CD4-positive, alpha-beta T cell treated with Interleukin-17A for 4 hours (primary cell): ENCODE measurements around the gene CAMTA1.

Experiments
- DNase-seq: peaks from one replicate; pipeline ENCODE4 v3.0.0-alpha.2; 2020; ENCODE audit warnings: mixed read lengths

Gene CAMTA1

GRCh38 chr1:6935911-6936690 lies 150.8 kb downstream of the CAMTA1 start:
- no peak for DNase-seq

- no peak for DNase-seq
Measured at GRCh38 chr1:6937048-6937447, 151.8 kb downstream of the CAMTA1 start.

GRCh38 chr1:6939363-6939762 lies 154.1 kb downstream of the CAMTA1 start:
- no peak for DNase-seq

- DNase-seq, result no peak
Measured at GRCh38 chr1:6941786-6942185, 156.5 kb downstream of the CAMTA1 start.

DNA sequence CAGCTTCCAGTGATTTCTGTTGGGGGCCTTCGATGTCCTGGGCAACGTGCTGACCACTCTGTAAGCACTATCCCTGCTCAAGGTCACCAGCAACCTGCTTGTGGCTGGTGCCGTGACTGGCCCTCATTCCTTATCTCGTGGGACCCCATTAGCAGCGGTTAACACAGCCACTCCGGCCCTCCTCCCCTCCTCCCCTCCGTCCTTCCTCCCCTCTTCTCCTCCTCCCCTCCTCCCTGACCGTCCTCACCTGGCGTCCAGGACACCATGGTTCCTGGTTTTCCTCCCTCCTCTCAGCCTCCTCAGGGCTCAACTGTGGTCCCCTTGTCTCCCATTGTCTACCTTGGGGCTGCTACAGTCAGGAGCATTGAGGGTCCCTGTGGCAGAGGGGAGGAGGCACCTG lies 157.7 kb downstream of the CAMTA1 start:
- no peak for DNase-seq

GRCh38 chr1:6944434-6944833 lies 159.2 kb downstream of the CAMTA1 start:
- DNase-seq, result no peak

DNA sequence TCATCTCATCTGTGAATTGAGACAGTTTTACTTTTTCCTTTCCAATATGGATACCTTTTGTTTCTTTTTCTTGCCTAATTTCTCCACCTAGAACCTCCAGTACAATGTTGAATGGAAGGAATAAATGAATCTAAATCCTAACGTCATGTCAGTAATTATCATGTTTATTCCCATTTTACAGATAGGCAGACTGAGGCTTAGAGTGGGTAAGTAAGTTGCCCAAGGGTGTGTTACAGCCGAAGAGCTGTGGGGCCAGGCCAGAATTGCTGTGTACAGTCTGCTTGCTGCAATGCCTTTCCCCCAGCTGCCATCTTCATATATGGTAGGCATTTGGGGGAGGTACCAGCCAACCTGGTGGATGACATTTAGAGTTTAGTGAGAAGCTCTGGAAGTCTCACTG lies 162.7 kb downstream of the CAMTA1 start:
- no peak for DNase-seq

DNA sequence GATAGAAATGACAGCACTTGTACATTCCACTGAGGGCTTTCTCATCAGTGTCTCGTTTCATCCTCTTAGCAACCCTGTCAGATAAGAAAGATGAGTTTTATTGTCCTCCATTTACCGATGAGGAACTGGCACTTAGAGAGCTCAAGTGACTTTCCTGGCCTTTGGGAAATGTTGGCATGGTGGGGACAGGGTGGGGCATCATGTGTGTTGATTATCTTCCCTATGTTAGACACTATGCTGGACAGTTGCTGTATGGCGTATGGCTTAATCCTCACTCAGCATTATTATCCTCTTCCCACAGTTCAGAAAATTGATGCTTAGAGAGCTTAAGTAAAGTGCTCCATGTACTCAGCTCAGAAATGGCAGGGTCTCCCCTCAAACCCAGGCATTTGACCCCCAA lies 163.2 kb downstream of the CAMTA1 start:
- no peak for DNase-seq

DNA sequence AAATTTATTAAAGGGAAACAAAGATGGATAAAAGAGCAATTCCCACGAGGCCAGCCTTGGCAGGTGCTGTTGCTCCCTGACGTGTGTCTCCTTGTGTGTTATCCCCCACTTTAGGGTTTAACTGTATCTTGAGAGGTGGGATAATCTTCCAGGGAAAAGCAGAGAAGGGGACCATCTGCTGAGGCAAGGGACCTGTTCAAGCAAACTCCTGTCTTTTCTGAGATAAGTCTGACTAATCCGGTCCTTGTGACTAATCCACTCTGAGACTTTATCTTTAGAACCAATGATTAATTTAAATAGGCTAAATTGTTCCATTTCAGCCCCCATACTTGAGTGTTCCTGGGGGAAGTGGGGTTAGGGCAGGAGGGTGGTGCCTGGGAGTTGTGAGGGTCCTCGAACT lies 163.6 kb downstream of the CAMTA1 start:
- no peak for DNase-seq

DNA sequence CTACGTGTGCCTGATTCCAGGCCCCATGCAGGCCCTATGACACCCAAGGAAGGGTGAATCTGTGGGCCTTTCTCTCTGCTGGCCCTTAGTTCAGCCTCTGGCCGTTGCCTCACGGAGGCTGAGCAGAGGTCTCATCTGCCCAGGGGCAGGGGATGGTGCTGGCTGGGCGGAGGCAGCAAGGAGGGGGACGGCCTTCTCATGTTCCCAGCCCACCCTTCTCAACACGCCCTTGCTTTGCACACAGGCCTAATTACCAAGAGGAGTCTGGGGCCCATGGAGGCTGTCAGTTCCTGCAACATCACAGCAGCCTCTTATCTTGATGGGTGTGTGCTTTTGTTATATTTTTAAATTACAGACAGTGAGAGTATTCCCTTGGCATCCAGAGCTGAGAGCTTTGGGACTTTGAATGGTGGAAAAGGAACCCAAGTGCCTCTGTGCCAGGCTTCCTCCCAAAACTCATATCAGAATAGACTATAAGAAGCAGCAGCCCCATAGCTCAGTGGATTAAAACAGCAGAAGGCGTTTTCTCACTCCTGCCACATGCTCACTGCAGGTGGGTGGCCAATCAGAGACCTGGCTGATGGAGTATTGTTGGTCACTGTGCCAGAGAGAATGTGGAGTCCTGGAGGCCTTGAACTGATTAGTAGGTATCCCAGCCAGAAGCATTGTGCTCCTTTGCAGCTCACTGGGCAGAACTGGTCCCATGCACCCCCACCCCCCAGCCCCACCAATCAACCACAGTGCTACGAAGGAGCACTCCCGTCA lies 164.9 kb downstream of the CAMTA1 start:
- DNase-seq, result no peak

DNA sequence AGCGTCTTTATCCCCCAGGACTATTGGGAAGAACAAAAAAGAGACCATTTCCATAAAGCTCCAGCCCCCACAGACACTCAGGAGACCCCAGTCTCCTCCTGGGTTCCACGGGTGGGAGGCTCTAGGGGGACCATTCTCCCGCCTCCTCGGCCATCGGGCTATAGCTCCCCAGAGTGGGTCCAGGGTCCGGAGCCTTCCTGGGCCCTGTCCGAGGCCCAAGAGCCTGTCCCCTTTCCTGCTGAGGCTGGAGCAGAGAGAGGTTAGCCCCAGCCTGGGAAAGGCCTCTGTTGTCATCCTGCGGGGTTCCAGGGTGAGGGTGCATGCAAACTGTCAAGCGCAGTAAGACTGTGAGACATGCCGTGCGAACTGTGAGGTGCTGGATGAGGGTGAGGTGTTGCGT lies 166.3 kb downstream of the CAMTA1 start:
- no peak for DNase-seq

DNA sequence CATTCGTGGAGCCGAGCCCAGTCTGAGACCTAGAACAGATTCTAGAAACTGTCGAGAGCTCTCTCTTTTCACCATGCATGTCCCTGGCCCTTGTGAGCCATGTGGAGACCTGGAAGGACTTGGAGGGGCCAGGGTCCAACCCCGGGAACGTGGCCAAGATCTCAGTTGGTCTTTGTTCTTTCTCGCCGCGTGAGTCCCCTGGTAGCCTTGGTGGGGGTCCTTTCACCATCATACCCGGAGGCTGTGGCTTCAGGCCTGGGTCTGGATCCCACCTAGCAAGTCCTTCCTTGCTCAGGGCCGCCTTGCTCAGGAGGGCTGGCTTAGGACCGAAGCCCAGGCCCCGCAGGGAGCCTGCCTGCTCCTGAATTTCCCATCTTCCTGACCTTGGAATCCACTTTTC lies 168.0 kb downstream of the CAMTA1 start:
- DNase-seq, result no peak

GRCh38 chr1:6953907-6954364 lies 168.7 kb downstream of the CAMTA1 start:
- no peak for DNase-seq

- no peak for DNase-seq
Measured at GRCh38 chr1:6954591-6954990, 169.3 kb downstream of the CAMTA1 start.

DNA sequence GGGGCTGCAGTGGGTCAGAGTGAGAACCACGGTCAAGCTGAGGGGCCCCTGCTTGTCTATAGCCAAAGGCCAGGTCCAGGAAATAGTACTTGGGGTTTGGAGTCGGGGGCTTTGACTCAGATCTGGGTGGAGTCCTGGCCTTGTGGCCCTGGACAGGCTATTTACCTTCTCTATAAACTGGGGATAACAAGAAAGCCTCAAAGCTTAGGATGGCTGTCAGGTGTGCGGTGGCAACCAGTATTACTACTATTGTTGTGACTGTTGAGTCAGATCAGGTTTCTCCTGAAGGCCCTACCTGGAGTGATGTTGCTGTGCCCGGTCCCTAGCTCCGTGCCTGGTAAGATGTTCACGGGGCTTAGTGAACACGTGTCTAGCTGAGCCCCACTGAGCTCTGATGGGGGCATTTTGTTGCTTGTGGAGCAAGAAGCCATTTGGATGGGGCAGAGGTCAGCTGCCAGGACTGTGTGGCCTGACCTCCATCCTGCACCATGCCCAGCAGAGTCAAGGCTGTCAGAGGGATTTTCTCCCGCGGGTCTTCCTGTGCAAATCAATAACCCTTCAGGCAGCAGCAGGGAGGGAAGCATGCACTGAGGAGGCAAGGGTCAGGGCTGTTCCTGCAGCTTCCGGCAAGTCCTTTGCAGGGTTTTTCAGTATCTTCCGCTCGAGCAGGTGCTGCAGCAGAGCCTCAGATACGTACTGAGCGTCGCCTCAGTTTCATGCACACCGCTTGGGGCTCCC lies 170.3 kb downstream of the CAMTA1 start:
- no peak for DNase-seq

GRCh38 chr1:6956488-6957159 lies 171.4 kb downstream of the CAMTA1 start:
- DNase-seq, result no peak

- no peak for DNase-seq
Measured at GRCh38 chr1:6957341-6957740, 172.1 kb downstream of the CAMTA1 start.

DNA sequence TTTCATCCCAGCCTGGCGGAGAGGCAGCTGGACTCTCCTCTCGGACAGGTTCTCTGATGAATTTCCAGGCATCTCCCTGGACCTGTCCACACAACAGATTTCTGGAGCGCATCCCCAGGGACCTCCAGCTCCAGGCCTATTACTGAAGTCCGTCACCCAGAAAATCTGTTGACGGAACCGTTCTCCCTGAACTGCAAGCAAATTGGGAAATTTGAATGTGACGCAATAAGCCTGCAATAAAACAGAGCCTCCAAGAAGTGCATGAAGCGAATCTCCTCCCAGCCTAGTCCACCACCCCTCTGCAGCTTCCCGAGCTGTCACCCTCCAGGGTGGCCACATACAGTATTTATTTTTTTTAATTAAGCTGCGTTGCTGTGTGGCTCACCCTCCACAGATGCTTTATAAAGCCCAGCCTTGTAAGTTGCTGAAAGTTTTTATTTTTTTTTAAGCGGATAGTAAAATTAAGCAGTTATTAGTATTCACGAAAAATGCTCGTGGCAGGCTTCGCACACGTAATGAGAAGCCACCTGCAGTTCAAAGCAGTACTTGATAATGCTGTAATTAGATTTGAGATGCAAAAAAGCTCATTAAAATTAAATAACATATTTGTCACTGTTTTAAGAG lies 173.3 kb downstream of the CAMTA1 start:
- no peak for DNase-seq

DNA sequence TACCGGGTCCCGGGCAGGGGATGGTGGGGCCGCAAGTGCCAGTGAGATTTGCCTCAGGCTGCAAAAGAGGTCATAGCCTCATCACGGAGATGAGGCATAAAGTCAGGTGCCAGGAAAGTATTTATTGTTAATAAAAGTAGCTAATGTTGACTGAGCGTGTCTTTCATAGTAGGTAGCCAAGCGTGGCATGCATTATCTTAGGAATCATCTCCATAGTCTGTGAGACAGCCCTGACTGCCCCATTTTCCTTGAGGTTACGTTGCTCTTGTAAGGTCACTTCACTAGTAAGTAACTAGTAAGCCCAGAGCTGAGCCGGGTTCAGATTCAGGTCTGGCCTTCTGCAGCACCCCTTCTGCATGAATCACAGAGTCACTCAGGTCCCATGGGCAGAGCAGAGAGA lies 174.2 kb downstream of the CAMTA1 start:
- no peak for DNase-seq

GRCh38 chr1:6960291-6960811 lies 175.1 kb downstream of the CAMTA1 start:
- DNase-seq, result no peak

GRCh38 chr1:6960860-6961259 lies 175.6 kb downstream of the CAMTA1 start:
- no peak for DNase-seq

GRCh38 chr1:6961289-6961688 lies 176.0 kb downstream of the CAMTA1 start:
- DNase-seq, result no peak
